HG03521 (cell line): Measurements from ENCODE around the gene L3MBTL3.
"Not testable (repeated sequence)": the region's sequence is repeated elsewhere in the genome, so short reads cannot be mapped to it uniquely, and the experiment has no call there.

Experiments used
- ATAC-seq: cut with Tn5 transposase; IDR thresholded peaks from one replicate; pipeline ENCODE4 v1.9.1; 2021; ENCODE audit warnings: mild to moderate bottlenecking, moderate library complexity; ENCODE audit not compliant: unreplicated experiment

Gene L3MBTL3

GRCh38 chr6:130134582-130134981 lies 116.2 kb downstream of the L3MBTL3 start:
- ATAC-seq: no peak

DNA sequence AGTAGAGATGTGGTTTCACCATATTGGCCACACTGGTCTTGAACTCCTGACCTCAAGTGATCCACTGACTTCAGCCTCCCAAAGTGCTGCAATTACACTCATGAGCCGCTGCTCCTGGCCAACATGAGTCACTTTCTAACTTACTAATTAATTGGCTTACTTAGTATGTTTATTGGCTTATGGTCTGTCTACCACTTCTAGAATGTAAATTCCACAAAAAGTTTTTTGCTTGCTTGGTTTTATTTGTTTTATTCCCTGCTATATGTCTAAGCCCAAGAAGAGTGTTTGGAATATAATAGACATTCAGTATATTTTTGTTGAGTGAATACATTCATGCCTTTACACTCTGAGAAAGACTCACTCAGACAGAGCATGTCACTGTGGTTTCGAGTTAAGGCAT lies 118.4 kb downstream of the L3MBTL3 start:
- ATAC-seq: no peak

GRCh38 chr6:130138116-130138908 lies 119.9 kb downstream of the L3MBTL3 start:
- ATAC-seq: peak; percentile 69

GRCh38 chr6:130138909-130139242 lies 120.5 kb downstream of the L3MBTL3 start:
- ATAC-seq: peak; percentile 34

DNA sequence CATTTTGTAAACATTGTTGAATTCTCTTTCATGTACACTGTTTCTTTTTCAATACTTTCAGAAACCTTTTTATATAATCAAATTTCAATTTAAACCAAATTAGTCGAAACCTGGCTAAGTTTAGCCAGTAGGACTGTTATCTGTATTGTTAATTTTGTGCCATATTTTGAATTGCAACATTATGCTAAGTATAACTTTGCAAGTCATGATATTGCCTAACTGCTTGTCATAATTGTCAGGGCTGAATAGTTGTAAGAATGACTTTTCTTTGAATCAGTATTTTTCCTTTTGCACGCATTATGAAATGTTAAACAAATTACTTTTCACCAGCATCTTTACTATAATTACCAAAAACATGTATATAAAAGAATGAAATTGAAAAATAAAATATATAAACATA lies 121.7 kb downstream of the L3MBTL3 start:
- ATAC-seq: no peak

DNA sequence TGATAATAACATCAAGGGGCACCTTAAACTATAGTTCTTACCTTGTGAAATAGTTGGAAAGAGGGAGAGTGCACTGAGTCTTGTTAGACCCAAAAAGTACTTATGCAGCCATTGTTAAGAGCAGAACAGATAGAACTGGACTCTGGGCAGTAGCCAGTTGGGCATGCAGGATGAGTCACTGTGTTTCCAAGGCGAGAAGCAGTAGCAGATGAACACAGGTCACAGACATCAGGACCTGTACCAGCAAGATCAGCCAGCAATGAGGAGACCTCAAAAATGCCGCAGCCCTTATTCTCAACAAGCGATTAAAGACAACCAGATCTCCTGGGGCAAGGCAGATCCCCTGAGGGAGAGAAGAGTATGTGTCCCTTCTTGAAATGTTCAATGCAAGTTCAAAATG lies 125.3 kb downstream of the L3MBTL3 start:
- ATAC-seq: no peak

DNA sequence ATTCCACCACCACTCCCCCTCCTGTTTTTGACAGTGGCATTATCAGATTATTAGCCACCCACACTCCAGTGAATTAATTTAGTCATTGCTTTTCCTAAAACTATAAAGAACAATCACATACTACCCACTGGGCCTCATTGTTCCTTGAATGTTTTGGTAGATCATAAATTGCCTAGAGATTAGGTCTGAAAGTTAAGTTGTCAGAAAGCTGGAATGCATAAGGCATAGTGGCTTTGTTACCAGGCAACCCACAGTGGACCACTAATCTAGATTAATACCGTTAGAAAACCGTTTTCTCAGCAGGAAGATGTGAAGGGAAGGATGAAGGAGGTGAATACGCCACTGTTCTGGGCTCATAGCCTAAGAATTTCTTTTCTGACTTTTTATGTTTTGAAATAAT lies 128.7 kb downstream of the L3MBTL3 start:
- ATAC-seq: no peak

- no peak for ATAC-seq
These were observed 129.8 kb downstream of the L3MBTL3 start for GRCh38 chr6:130148181-130148580.

DNA sequence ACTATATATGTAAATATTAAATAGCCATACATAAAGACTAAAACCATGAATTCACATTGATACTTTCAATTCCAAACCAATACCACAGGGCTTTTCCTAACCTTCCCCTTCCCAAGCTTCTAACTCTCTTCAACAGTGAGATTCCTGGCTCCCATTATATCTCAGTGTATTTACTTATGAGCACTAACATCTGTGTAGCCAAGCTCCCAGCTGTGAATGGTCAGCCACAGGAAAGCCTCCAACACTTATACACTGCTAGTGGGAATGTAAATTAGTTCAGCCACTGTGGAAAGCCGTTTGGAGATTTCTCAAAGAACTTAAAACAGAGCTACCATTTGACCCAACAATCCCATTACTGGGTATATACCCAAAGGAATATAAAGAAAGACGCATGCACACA lies 130.6 kb downstream of the L3MBTL3 start:
- ATAC-seq: not testable (repeated sequence)

GRCh38 chr6:130150906-130151305 lies 132.5 kb downstream of the L3MBTL3 start:
- no peak for ATAC-seq

DNA sequence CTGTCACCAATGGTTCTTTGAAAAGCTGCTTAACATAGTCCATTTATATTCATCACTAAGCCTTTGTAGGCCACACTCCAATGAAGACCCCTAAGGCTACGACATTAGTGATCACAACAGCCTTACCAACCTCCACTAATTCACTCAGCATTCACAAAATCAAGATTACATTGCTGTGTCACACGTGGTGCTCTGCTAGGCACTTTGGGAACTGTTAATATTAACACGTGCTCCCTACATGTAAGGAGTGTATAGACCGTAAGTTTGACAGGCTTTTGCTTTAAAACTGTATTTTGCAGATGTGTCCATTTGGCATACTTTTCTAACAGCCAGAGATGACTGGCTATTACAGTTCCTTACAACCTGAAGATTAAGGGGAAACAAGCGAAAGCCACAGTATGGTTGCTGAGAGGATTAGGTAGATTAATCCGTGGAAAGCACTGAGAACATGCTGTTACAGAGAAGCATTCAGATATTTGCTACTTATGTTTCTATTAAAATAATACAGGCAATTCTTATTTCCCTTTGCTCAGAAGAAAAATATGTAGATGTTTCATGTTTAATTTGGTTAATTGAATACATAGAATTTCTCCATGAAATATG lies 134.6 kb downstream of the L3MBTL3 start:
- no peak for ATAC-seq

- ATAC-seq: no peak
These were observed 138.5 kb downstream of the L3MBTL3 start for GRCh38 chr6:130156908-130157307.

DNA sequence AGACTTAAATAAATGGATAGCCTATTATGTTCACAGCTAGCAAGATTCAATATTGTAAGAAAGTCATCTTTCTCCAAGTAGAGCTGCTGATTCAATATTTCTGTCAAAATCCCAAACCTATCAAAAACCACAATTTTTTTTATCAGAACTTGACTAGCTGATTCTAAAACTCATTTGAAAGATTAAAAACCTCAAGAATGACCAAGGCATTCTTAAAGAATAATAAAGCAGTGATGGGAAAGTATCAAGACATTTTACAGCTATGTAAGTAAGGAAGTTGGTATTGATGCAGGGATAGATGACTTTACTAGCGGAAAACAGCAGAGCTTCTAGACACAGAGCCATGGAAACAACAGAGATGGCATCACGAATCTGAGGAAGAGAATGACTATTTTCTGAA lies 139.7 kb downstream of the L3MBTL3 start:
- ATAC-seq: no peak

GRCh38 chr6:130158548-130158947 lies 140.2 kb downstream of the L3MBTL3 start:
- no peak for ATAC-seq

- ATAC-seq: no peak
These were observed 141.6 kb downstream of the L3MBTL3 start for GRCh38 chr6:130159956-130160355.

DNA sequence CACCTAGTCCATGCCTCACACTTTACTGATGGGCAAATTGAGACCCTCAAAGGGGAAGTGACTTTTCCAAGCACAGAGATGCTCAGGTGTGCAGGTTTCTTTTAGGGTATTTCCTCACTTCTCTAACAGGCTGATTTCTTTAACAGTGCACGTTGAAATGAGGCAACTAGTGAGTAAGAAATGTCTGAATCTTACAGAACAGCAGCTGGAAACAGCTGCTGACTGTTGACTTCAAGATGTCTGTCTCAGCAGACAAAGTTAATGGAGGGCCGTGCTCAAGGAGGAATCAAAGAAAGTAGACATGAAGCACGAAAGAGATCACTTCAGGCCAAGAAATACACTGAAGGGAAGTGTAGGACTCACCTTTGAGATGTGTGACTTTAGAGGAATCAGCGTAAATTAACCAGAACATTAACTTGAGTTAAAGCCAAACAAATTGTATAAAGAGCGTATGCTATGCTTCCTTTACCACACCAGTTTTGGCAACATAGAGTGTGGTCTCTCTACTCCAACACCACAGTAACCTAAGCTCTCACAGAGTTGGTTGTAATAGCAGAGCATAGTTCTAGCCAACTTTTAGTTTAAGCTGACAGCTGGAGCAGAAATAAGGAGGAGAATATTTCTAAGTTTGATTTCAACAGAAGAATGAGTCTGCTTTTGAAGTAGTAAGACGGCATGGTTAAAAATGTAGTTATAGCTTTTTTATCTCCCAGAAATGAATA lies 143.5 kb downstream of the L3MBTL3 start:
- ATAC-seq: no peak

DNA sequence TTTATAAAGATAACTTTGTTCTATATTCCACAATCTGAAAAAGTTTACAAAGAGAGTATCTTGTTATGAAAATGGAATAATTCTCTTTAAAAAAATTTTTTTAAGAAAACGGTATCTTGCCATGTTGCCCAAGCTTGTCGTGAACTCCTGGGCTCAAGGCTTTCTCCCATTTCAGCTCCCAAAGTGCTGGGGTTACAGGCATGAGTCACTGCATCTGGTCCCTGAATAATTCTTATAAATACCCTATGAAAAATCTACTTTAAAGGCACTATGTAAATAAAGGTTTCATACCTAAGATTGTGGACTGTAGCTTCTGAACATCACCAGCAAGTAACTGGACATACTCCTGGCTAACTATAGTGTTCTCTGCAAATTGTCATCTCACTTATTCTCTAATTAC lies 144.0 kb downstream of the L3MBTL3 start:
- no peak for ATAC-seq

- no peak for ATAC-seq
These were observed 144.9 kb downstream of the L3MBTL3 start for GRCh38 chr6:130163266-130163665.

DNA sequence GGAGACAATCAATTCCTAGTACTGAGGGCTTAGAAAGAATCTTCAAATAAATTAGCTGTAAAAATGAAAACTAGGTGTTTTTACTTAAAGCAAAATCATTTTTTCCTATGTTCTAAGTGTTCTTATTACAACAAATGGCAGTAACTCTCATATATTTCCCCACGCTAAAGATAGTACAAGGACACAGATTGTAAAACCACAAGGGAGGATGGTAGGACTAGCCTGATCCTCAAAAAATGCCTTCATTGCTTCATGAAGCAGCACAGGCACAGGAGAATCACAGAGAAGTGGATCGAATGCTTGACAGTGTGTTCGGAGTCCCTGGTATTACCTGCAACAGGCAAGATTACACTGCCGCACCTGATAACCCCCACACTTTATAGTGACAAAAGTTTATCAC lies 145.9 kb downstream of the L3MBTL3 start:
- ATAC-seq: no peak

DNA sequence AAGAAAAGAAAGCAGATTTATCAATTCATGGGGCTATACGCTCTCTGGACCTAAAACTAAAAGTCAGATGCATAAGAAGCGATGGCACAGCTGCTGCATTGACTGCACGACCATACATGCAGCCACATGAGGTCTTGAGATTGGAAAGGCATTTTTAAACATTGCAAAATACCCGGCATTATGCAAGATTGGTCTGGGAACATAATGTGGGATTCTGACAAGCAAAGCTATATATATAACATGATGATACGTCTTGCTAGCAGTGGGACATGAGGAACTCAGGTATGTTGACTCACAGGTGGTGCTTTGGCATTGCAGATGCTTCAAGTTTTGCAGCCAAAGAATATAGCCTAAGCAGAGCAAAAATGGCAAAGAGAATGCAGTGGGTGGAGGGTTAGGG lies 149.3 kb downstream of the L3MBTL3 start:
- ATAC-seq: no peak

DNA sequence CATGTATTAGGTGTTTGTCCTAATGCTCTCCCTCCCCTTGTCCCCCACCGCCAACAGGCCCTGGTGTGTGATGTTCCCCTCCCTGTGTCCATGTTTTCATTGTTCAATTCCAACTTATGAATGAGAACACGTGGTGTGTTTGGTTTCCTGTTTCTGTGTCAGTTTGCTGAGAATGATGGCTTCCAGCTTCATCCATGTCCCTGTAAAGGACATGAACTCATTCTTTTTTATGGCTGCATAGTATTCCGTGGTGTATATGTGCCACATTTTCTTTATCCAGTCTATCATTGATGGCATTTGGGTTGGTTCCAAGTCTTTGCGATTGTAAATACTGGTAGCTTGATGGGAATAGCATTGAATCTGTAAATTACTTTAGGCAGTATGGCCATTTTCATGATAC lies 151.8 kb downstream of the L3MBTL3 start:
- not testable (repeated sequence) for ATAC-seq

DNA sequence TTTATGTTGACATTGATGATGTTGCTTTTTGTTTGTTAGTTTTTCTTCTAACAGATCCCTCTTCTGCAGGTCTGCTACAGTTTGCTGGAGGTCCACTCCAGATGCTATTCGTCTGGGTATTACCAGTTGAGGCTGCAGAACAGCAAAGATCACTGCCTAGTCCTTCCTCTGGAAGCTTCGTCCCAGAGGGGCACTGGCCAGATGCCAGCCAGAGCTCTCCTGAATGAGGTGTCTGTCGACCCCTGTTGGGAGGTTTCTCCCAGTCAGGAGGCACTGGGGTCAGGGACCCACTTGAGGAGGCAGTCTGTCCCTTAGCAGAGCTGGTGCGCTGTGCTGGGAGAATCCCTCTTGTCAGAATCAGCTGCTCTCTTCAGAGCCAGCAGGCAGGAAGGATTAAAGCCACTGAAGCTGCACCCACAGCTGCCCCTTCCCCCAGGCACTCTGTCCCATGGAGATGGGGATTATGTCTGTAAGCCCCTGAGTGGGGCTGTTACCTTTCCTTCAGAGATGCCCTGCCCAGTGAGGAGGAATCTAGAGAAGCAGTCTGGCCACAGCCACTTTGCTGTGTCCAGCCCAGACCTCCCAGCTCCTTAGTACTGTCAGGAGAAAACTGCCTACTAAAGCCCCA lies 155.1 kb downstream of the L3MBTL3 start:
- not testable (repeated sequence) for ATAC-seq
